Colonic mucosa (tissue), 4 donors: ENCODE data around the gene LBR. TPM values are rescaled to one million over a fixed set of nuclear protein-coding genes. Genes with fewer than 3 reads are reported as not detected.

Source experiments
- DNase-seq: peaks from one replicate; pipeline ENCODE4 v3.0.0-alpha.2; 2020
- H3K27ac ChIP-seq: fragments of 200-600 bp; one replicate; pipeline ENCODE4 v1.8.0; 2021
- H3K27me3 ChIP-seq: fragments of 200-600 bp; one replicate; pipeline ENCODE4 v1.8.0; 2021
- H3K36me3 ChIP-seq: fragments of 200-600 bp; one replicate; pipeline ENCODE4 v1.8.0; 2021
- H3K4me1 ChIP-seq: fragments of 200-600 bp; one replicate; pipeline ENCODE4 v1.8.0; 2021; ENCODE audit warnings: mild to moderate bottlenecking
- H3K4me3 ChIP-seq: fragments of 200-600 bp; one replicate; pipeline ENCODE4 v1.8.0; 2021
- H3K9ac ChIP-seq, 2 donors: one replicate each; pipeline ENCODE4 v1.7.0; 2013; ENCODE audit warnings: control low read depth in 2 of 2, low read depth in 2 of 2, low read length in 2 of 2
- H3K9me3 ChIP-seq: fragments of 200-600 bp; one replicate; pipeline ENCODE4 v1.8.0; 2021
- CTCF ChIP-seq: fragments of 200-600 bp; IDR thresholded peaks from one replicate; pipeline ENCODE4 v1.8.0; 2022; ENCODE audit warnings: antibody characterized with exemption, mild to moderate bottlenecking
- intact Hi-C: fragments of 100-400 bp; cut with DNase I; formaldehyde crosslinking; loops from one replicate; pipeline ENCODE4 v1.14.1; 2022
- total RNA-seq, 2 donors: library from RNA; stranded (reverse); fragmentation: NEBNext Ultra II Directional in 1 of 2; extraction: Animal tissue kit (Norgen Biotek cat#: 25700) in 1 of 2; gene quantifications; one replicate each; pipeline ENCODE4 v1.2.1, GENCODE V29; 2021
- donor health status: healthy.
- donor health status: DM: no; HTN: no; CAD: no.
- donor health status: DM: no; HTN: no; CAD: no.

The LBR gene
- total RNA-seq, 2 donors from 2014 or later, result 111 to 147 TPM

- TF ChIP-seq CTCF, result no peak
These were observed 20.4 kb upstream of the LBR start for GRCh38 chr1:225448146-225448805.

GRCh38 chr1:225447650-225448089 lies 19.8 kb upstream of the LBR start:
- H3K36me3 ChIP-seq, result no peaks in the 10 kb centered on the region
- peak overlapping the region; percentile 37 to 68 for H3K9ac ChIP-seq
- H3K9me3 ChIP-seq, result no peaks in the 10 kb centered on the region
- DNase-seq, result no peak
- intact Hi-C loops, result no loop called here
- H3K4me3 ChIP-seq, result no peak overlapping the region
- peaks cover 37% of the 10 kb centered on the region for H3K4me1 ChIP-seq
- TF ChIP-seq CTCF, result no peak
- no peaks in the 10 kb centered on the region for H3K27me3 ChIP-seq
- peak overlapping the region; percentile 87 for H3K27ac ChIP-seq

More at GRCh38 chr1:225448146-225448805, 20.4 kb upstream of the LBR start:
- no peaks in the 10 kb centered on the region for H3K36me3 ChIP-seq
- peak overlapping the region; percentile 47 for H3K27ac ChIP-seq
- peak overlapping the region in 1 of 2 donors; percentile 68 for H3K9ac ChIP-seq
- H3K4me1 ChIP-seq, result peaks cover 37% of the 10 kb centered on the region
- DNase-seq, result no peak
- no peaks in the 10 kb centered on the region for H3K27me3 ChIP-seq
- intact Hi-C loops, result no loop called here
- H3K9me3 ChIP-seq, result no peaks in the 10 kb centered on the region
- H3K4me3 ChIP-seq, result no peak overlapping the region

GRCh38 chr1:225446981-225447615 lies 19.3 kb upstream of the LBR start:
- Histone ChIP-seq H3K9me3 (no peaks in the 10 kb centered on the region), H3K27me3 (no peaks in the 10 kb centered on the region), H3K27ac (peak overlapping the region; percentile 87), H3K4me1 (peaks cover 37% of the 10 kb centered on the region), H3K4me3 (no peak overlapping the region), H3K36me3 (no peaks in the 10 kb centered on the region), H3K9ac (peak overlapping the region; percentile 37 to 80)
- intact Hi-C loops, result no loop called here
- DNase-seq, result no peak
- TF ChIP-seq CTCF, result no peak

- no peak for TF ChIP-seq CTCF
- intact Hi-C loops, result no loop called here
- Histone ChIP-seq H3K4me3 (no peak overlapping the region), H3K27ac (peak overlapping the region; percentile 87), H3K9me3 (no peaks in the 10 kb centered on the region), H3K27me3 (no peaks in the 10 kb centered on the region), H3K4me1 (peaks cover 37% of the 10 kb centered on the region), H3K36me3 (no peaks in the 10 kb centered on the region), H3K9ac (peak overlapping the region in 1 of 2 donors; percentile 80)
- DNase-seq, result no peak
These were observed 18.7 kb upstream of the LBR start for GRCh38 chr1:225446595-225446960.

GRCh38 chr1:225445639-225446594 lies 18.1 kb upstream of the LBR start:
- H3K9ac ChIP-seq, result peak overlapping the region; percentile 27 to 80
- peak; percentile 70 for DNase-seq
- TF ChIP-seq CTCF, result no peak
- no peaks in the 10 kb centered on the region for H3K36me3 ChIP-seq
- H3K27me3 ChIP-seq, result no peaks in the 10 kb centered on the region
- peak overlapping the region; percentile 87 for H3K27ac ChIP-seq
- intact Hi-C loops, result no loop called here
- no peak overlapping the region for H3K4me3 ChIP-seq
- no peaks in the 10 kb centered on the region for H3K9me3 ChIP-seq
- H3K4me1 ChIP-seq, result peaks cover 37% of the 10 kb centered on the region
